Activated CD4-positive, CD25-positive, alpha-beta regulatory T cell (primary cell): ENCODE data around the gene SLC24A1.

Experiments
- DNase-seq, 4 experiments: peaks; one replicate each; lab custom pipeline; 2025; lab: John Stamatoyannopoulos, UW

Gene SLC24A1

DNA sequence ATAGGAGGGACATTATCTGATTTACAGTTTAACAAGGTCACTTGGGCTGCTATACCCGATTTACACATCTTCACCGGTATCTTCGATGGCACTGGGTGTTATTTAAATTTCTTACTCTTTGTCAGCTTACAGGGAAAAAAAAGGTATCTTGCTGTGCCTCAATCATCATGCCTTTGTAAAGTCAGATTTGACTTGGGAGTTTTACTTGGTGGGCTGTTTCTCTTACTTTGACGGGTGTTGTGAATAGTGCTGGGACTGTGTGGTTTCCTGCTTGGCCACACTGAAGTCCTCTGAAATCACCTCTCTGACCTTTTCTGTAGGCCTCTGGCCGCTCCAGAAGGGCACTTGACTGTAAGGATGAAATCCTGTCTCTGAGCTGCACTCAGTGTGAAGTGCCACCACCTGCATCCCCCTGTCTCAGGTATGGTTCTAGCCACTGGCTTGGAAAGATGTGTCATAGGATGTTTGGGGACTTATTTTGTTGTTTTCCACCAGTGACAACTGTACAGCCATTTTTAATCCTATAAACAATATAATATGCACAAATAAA is 3.1 kb upstream of the SLC24A1 start:
- DNase-seq, result no peak

DNA sequence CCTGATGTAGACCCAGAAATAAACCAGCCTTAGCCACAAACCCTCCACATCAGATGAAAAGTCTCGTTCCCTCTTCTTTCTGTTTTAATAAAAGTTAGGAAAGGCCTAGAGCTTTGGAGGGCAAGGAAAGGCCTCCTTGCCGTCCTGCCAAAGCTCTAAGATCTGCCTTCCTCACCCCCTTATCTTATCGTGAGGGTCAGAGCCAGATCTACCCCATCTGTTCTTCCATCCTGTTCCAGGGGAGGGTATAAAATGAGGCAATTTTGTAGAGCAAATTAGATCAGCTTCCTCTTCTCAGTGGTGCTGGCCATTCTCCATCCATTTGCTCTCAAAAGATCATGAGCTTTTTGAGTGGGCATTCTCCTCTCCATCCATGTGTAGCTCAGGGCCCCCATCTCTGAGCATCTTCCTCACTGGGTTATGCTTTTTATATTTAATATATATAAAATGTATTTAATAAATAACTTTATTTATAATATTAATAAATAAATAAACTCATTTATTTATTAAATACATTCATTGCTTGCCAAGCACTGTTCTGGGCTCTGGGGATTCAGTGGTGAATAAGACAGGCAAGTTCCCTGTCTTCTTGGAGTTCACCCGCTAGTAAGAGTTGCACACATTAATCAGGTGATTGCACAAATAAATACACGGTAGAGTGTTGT is 2.0 kb upstream of the SLC24A1 start:
- DNase-seq, result no peak

DNA sequence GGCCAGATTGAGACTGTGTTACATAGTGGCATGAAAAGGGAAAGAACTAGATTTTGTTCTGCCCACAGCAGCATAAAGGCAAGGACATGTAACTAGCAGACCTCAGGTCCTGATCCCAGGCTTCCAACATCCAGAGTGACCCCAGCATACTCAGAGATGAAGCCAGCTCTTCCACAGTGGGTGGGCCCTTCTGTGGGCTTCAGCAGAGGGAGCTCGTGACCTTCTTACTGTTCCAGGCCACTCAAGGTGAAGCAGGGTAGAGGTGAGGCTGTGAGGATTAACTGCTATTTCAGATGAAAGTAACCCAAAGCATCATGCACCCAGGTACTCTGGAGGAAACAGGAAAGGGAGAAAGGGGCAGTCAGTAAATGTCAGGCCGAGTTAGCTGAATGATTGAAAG is 905 bp upstream of the SLC24A1 start:
- DNase-seq, result no peak

DNA sequence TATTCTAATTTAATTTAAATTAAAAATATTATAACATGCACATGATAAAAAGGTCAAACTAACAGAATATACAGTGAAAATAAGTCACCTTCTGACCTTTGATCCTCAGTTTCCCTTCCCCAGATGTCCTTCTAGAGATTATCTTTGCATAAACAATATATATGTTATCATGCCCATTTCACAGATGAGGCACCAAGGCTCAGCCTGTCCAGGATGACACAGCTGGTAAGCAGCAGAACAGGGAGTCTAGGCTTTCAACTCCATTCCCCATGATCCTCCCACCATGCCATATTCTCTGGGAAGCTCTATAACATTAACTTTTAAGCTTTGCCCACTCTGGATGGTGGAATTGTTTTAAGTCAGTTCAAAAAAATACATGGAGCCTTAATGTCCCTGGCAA is 1.4 kb downstream of the SLC24A1 start:
- DNase-seq, result no peak

DNA sequence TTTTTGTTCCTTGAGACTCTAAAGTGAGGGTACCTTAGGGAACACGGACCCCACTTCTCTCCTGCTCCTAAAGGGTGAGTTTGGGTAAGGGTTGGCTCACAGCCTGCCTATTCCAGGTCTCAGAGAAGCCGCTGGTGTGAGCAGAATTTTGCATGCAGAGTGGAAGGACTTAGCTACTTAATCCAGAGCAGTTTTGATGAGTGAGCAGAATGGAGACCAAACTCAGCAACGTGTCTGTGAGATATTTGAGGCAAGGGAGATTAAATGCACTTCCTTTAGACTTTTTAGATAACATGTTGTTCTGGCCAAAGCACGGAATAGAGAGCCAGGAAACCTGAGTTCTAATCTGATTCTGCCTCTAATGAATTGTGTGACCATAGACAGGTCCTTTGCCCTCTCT is 5.1 kb downstream of the SLC24A1 start:
- no peak for DNase-seq

DNA sequence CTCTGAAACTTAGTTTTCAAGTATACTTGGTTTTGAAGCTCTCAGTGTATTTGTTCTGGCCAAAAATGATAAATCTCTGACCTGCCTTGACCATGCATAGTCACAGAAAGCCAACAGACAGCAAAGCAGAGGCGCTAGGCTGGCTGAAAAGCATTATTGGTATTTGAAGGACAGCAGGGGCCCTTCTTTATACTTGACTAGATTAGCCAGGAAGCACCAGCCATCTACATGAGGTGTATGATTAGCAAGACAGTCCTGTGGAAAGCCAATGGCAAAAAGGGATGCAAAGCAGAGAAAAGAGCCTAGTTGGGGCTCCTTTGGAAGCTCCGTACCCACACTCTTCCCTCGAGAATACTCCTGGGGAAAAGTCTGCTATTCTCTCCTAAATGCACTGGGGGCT is 7.8 kb downstream of the SLC24A1 start:
- no peak for DNase-seq

DNA sequence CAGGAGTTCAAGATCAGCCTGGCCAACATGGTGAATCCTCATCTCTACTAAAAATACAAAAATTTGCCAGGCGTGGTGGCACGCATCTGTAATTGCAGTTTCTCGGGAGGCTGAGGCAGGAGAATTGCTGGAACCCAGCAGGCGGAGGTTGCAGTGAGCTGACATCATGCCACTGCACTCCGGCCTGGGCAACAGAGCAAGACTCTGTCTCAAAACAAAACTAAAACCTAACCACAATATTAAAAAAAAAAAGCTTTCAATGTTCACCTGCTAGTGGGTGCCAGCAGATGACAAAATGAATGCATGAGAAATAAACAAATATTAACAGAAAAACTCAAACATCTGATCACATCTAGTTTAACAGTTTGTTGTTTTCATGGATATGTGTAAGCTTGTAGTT is 9.0 kb downstream of the SLC24A1 start:
- no peak for DNase-seq

DNA sequence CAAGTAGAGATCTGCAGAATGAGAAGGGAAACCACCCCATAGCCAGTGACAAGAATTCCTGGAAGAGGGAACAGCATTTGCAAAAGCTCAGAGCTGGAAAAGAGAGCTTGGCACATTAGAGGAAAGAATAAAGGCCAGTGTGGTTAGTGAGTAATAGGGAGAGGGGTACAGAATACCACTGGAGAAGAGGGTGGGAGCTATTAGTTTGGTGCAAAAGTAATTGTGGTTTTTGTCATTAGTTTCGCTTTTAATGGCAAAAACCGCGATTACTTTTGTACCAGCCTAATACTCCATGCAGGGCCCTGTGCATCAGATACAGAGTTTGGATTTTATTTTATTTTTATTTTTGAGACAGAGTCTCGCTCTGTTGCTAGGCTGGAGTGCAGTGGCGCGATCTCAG is 9.8 kb downstream of the SLC24A1 start:
- DNase-seq, result no peak

DNA sequence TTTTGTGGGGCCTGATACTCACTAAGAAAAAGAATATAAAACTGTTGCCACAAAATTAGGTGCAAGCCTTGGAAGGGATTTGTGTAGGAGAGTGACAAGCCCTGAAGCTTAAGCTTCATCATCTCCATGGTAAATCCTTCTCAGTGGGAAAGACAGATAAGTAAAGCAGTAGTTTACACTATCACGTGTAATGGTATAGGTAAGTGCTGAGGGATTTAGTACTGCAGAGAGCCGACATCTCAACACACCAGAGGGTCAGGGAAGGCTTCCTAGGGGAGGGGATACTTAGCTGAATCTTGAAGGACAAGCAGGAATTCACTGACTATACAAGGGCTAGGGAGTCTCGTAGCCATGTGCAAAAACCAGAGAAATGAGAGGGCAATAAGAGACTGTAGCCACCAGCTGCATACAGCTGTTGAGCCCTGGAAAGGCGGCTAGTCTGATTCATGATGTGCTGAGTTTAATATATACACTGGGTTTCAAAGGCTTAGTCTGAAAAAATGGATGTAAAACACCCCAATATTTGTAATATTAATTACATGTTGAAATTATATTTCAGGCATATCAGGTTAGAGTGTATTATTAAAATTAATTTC is 11.1 kb downstream of the SLC24A1 start:
- no peak for DNase-seq

DNA sequence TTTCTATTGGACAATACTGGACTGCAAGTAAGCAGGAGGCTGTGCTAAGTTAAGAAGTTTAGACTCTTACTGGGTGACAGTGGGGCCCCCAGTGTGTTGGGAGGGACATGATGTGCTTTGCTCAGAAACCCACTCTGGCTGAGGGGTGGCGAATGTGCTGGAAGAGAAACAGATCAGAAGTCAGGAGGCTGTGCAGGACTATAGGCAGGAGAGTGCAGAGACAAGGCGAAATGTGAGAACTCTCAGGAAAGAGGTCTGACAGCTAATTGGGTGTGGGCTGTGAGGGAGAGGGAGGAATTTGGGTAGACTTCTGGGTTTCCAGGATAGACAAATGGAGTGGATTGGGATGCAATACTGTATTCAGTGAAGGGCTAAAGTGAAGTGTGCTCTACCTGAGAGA is 12.0 kb downstream of the SLC24A1 start:
- no peak for DNase-seq

DNA sequence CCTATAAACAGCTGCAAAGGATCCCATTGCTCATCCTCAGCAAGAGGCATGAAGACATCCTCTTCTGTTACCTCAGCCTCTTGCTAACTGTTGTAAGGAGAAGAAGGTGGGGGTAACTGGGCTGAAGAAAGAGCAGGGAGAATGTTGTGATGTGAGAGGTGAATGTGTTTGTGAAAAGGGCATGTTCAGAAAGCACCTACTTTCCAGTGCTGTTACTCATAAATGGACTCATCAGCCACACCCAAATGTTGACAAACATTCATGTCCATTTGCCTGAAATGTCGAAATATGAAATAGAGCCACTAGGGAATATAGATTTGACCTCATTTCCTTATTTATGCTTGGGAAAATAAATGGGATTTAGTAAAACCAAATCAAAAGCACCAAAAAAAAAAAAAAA is 12.6 kb downstream of the SLC24A1 start:
- no peak for DNase-seq

DNA sequence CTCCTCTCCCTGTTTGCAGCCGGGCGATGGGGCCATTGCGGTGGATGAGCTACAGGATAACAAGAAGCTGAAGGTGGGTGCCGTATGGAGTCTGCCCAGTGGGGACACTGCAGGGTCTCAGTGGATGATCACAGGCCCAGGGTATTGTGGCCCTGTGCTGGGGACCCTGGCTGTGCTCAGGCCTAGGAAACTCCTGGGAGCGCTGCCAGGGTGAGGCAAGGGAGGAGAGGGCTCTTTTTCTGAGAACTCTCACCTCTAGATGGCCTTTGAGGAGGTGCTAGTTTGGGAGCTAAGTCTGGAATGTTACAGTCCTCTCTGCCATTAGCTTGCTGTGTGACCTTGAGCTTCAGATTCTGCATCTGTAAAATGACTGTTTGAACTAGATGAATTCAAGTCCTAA is 16.4 kb downstream of the SLC24A1 start:
- no peak for DNase-seq

DNA sequence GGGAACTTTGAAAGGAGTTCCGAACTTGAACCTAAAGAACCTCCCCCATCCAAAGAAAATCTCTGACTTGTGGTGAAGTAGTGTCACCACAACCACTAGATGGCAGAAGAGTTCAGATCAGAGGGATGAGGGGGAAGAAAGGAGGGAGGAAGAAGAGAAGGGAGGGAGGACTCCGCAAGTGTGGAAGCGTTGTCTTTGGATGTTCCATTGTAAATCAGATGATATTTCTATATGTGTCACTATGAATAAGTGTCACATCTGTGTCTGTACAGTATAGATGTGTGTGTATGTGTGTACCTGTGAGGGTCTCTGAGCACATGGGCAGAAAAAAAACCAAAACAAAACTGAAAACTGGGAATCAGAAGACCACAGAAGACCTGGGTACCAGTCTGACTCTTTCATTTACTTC is 16.9 kb downstream of the SLC24A1 start:
- DNase-seq, result peak in 1 of 4 experiments; percentile 2

DNA sequence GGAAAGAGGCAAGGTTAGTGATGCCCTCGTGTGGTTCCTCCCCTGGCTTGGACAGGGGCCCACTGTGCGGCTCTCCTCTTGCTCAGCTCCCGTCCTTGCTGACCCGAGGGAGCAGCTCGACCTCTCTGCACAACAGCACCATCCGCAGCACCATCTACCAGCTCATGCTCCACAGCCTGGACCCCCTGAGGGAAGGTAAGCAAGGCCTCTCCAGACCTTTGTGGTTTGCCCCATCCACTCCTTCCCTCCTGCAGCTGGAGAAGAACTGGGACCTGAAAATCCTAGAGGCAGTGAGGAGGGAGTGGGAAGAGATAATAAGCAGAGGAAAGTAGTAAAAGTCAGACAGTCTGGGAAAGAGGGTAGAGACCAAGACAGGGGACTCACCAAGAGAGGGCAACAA is 17.8 kb downstream of the SLC24A1 start:
- no peak for DNase-seq

DNA sequence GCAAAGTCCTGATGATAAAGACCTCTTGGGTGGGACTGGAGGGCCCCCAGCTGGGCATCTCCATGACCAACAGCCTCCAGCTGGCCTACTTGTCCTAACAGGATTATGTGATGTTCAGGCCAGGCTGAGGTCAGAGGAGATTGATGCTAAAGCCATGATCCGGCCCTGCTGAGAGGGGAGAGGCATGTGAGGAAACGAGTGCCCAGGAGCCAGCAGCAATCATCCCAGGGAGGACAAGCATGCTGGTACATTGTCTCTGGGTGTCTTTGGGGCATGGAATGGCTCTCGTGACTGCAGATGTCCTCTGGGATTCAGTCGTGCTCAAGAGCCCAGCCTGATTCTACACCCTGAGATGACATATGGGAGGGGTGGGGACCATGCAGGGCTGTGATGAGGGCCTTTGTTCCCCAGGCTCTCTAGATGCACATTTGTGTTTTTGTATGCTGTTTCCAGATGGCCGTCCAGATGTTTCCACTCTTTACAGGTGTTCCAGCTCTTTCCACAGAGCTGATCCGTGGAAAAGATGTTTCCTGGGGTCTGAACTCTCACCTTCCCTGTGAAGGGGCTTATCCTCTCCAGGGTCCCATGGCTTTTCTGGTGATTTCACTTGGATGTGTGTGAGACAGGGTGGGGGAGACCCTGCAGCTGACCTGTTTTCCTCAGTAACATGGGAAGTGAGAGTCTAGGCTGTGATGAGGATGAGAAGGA is 20.2 kb downstream of the SLC24A1 start:
- no peak for DNase-seq

DNA sequence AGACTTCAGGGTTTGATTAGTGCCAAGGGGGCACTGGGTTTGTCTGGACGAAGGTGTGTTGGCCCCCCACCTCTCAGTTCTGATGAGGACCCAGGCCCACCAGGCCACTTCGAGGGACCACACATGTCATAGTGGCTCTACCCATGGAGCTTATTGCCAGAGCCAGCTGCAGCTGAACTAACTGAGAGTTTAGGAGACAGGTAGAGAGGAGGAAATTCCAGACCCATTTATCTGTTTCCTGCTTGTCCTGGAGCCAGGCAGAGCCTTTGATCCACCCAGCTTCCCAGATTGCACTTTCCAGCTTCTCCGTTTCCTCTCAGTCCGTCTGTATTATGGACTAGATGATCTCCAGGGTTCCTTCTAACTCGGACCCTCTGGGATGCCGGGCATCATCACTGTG is 20.9 kb downstream of the SLC24A1 start:
- DNase-seq, result no peak

DNA sequence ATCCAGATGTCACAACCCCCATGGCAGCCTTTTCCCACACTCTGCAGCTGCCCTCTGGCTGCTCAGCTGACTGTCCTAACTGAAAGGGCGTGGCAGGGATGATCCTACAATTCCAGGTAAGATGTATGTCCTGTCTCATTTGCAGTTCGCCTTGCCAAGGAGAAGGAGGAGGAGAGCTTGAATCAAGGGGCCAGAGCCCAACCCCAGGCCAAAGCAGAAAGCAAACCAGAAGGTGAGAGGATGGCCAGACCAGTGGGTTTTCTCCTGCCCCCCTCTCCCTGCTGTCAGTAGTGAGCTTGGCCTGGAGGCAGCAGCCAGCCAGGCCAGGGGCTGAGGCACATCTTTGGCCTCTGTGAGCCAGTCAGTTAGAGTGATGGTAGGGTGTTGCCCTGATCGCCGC is 22.5 kb downstream of the SLC24A1 start:
- DNase-seq, result no peak

DNA sequence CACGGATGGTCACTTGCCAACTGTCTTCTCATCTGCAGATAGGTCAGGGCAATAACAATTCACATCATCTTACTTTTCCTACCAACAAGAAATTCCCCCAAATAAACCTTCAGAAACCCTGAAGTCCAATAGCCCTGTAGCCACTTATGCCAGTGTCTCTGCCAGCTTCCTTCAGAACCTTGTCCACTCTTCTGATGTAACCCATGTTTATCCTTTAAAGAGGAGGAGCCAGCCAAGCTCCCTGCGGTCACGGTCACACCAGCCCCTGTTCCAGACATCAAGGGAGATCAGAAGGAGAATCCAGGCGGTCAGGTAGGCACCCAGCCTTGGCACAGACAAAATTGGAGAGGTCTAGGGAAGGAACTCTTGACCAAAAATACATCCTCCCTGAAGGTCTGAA is 23.7 kb downstream of the SLC24A1 start:
- no peak for DNase-seq

DNA sequence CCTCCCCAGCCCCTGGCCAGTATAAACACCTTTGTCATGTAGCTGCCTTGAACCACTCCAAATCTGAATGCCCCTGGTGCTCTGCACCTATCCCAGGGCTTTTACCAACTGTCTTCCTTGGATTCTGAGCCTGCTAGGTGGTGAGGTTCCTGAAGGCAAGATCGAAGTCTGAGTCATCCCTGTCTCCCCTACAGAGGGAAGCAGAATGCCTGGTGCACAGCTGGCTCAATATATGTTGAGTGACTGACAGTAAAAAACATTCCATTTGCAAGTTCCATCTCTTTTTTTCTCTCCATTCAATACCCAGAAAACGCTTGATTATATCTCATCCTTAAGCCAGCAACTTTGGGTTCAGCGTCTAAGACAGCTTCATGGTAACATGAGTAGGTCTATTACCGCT is 24.7 kb downstream of the SLC24A1 start:
- no peak for DNase-seq

DNA sequence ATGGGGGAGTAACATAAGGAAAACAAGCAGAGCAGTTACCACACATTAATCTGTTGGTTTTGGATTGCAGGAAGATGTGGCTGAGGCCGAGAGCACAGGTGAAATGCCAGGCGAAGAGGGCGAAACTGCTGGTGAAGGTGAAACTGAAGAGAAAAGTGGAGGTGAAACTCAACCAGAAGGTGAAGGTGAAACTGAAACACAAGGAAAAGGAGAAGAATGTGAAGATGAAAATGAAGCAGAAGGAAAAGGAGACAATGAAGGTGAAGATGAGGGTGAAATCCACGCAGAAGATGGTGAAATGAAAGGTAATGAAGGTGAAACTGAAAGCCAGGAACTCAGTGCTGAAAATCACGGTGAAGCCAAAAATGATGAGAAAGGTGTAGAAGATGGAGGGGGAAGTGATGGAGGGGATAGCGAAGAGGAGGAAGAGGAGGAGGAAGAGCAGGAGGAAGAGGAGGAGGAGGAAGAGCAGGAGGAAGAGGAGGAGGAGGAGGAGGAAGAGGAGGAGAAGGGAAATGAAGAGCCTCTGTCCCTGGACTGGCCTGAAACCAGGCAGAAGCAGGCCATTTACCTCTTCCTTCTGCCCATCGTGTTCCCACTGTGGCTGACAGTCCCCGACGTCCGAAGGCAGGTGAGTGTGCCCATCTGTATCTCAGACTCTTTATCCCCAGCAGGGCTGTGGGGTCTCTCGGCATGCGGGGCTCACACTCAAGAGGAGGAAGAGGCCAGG is 28.7 kb downstream of the SLC24A1 start:
- DNase-seq, result no peak

DNA sequence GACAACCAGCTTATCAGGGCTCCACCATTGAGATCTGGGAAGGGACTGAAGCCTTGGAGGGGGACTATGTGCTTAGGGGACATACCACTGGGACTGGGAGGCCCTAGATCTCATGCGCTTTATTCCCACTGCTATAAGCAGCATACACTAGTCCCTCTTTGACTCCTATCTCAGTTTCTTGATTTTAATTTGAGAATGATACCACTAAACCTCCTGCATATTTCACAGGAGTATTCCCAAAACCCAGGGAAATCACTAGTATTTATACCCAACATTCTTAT is 29.2 kb downstream of the SLC24A1 start:
- no peak for DNase-seq

DNA sequence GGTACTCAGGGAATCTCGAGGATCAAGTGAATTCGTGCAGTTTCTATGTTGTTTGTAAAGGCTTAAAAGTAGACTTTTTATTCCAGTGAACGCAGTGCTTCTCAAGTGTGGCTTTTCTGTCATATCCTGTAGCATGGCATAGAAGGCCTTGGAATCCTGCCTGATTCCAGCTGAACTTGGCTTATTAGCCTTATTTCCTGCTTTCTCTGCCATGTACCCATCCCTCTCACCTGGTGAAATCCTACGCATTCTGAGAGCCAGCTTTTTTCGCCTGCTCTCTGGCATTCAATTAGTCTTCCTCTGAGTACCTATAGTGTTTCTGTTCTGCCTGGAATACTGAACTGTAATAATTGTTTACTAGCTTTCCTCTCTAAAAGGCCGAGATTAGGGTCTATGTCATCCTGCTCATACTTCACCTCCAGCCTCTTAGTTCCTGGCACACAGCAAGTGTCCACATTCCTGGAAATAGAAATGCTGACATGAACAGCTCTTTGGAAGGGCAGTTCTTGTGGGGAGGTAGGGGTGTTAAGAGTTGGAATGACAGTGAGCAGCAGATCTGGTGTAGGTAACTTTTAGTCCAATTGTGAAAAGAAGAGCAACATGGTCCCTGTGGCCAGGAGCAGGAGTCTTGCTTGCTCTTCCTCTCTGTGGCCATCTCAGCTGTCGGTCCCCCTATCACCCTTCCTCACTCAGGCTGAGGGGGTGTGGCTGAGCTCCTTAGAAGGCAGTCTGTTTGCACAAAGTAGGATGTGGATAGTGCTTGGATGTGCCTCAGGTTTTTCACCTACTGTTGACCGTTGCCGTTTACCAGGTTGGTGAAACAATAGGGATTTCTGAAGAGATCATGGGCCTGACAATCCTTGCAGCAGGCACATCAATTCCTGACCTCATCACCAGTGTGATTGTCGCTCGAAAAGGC is 30.4 kb downstream of the SLC24A1 start:
- DNase-seq, result no peak
